Keratinocyte (primary cell): ENCODE measurements around the gene ZBP1. TPM values are rescaled to one million over a fixed set of nuclear protein-coding genes. Genes with fewer than 3 reads are reported as not detected.

ENCODE experiments used
- DNase-seq: peaks from one replicate; pipeline ENCODE4 v3.0.0-alpha.2; 2011; ENCODE audit warnings: low read depth, missing footprints, low spot score
- FAIRE-seq: peaks from 2 replicates; lab custom pipeline; 2011; peaks lifted over from hg19 to GRCh38; lab: Jason Lieb, UNC
- H2AFZ ChIP-seq: 2 replicates; pipeline ENCODE4 v1.6.0; 2012; ENCODE audit warnings: low read length, control low read depth, inconsistent platforms; ENCODE audit not compliant: control insufficient read depth
- H3K27ac ChIP-seq: 2 replicates; pipeline ENCODE4 v1.5.1; 2011; ENCODE audit warnings: low read length; ENCODE audit not compliant: control insufficient read depth, insufficient read depth
- H3K27me3 ChIP-seq: 3 replicates; pipeline ENCODE4 v1.6.0; 2011; ENCODE audit warnings: low read length; ENCODE audit not compliant: control insufficient read depth, insufficient read depth; ENCODE audit errors: extremely low read depth
- H3K36me3 ChIP-seq, 2 experiments: 2 replicates in 1 of 2; 3 replicates in 1 of 2; pipeline ENCODE4 v1.5.1; 2011; ENCODE audit warnings: low read length in 2 of 2, mild to moderate bottlenecking in 1 of 2; ENCODE audit not compliant: control insufficient read depth in 2 of 2, insufficient read depth in 2 of 2; ENCODE audit errors: extremely low read depth in 1 of 2
- H3K4me1 ChIP-seq: 3 replicates; pipeline ENCODE4 v1.5.1; 2011; ENCODE audit warnings: low read length; ENCODE audit not compliant: control insufficient read depth, insufficient read depth; ENCODE audit errors: extremely low read depth
- H3K4me2 ChIP-seq: 3 replicates; pipeline ENCODE4 v1.6.0; 2011; ENCODE audit warnings: low read depth, low read length; ENCODE audit not compliant: control insufficient read depth, insufficient read depth; ENCODE audit errors: extremely low read depth
- H3K4me3 ChIP-seq, 3 experiments: fragments of 200-600 bp in 1 of 3; sonication (generic) in 1 of 3; 2 replicates in 2 of 3; 3 replicates in 1 of 3; pipeline ENCODE4 v1.5.1; 2011 to 2016; ENCODE audit warnings: low read length in 3 of 3, mild to moderate bottlenecking in 3 of 3, control low read depth in 2 of 3, inconsistent platforms in 1 of 3, low read depth in 1 of 3, mixed read lengths in 1 of 3, mixed run types in 1 of 3, moderate library complexity in 1 of 3; ENCODE audit not compliant: control insufficient read depth in 2 of 3, insufficient read depth in 2 of 3; ENCODE audit errors: extremely low read depth in 1 of 3
- H3K79me2 ChIP-seq: 2 replicates; pipeline ENCODE4 v1.6.0; 2012; ENCODE audit warnings: low read length; ENCODE audit not compliant: control insufficient read depth, insufficient read depth
- H3K9ac ChIP-seq: 3 replicates; pipeline ENCODE4 v1.6.0; 2011; ENCODE audit warnings: low read length; ENCODE audit not compliant: control insufficient read depth, insufficient read depth; ENCODE audit errors: extremely low read depth
- H3K9me1 ChIP-seq: 3 replicates; pipeline ENCODE4 v1.6.0; 2011; ENCODE audit warnings: low read length; ENCODE audit not compliant: control insufficient read depth, insufficient read depth; ENCODE audit errors: extremely low read depth
- H3K9me3 ChIP-seq: 2 replicates; pipeline ENCODE4 v1.5.1; 2012; ENCODE audit warnings: low read depth, low read length; ENCODE audit not compliant: control insufficient read depth
- H4K20me1 ChIP-seq: 3 replicates; pipeline ENCODE4 v1.6.0; 2011; ENCODE audit warnings: low read length; ENCODE audit not compliant: control insufficient read depth, insufficient read depth; ENCODE audit errors: extremely low read depth
- EZH2 ChIP-seq: IDR thresholded peaks from one replicate; pipeline ENCODE4 v1.6.1; 2012; ENCODE audit warnings: inconsistent platforms, mild to moderate bottlenecking, low read length, moderate library complexity
- dilution Hi-C: fragments of 300-500 bp; cut with MboI; formaldehyde crosslinking; loops from one replicate; pipeline ENCODE4 v1.7.0; 2020; ENCODE audit warnings: low sequenced_read_pairs; ENCODE audit not compliant: extremely low pct_ligation_motif_present
- polyA plus RNA-seq, 5 experiments: library from polyadenylated mRNA; depleted of rRNA in 3 of 5; stranded (reverse) in 3 of 5; stranded (forward) in 1 of 5; unstranded in 1 of 5; fragments of >200 nt; gene quantifications; 1 replicate in 1 of 5; 2 replicates in 3 of 5; 3 replicates in 1 of 5; pipeline versions ENCODE4 v1.2.1 to v1.2.3, GENCODE V29; 2011 to 2012; ENCODE audit warnings: missing spikeins in 2 of 5, low read depth in 1 of 5, low replicate concordance in 1 of 5
- TF ChIP-seq, protein P1 (sequence below), 3 experiments: IDR thresholded peaks in 1 of 3; conservative IDR thresholded peaks in 1 of 3; optimal IDR thresholded peaks in 1 of 3; 2 replicates in 2 of 3; 3 replicates in 1 of 3; pipeline versions ENCODE3 to v1.5.1; 2011; ENCODE audit warnings: low read length in 3 of 3, mild to moderate bottlenecking in 3 of 3, moderate library complexity in 2 of 3, control low read depth in 1 of 3, inconsistent platforms in 1 of 3; ENCODE audit not compliant: insufficient read depth in 2 of 3; ENCODE audit errors: extremely low read depth in 1 of 3

ZBP1 gene
- polyA plus RNA-seq, 1 donor (not counting 4 experiments of a cell fraction or from before 2014, with no cell fraction given): 0.08 TPM

DNA sequence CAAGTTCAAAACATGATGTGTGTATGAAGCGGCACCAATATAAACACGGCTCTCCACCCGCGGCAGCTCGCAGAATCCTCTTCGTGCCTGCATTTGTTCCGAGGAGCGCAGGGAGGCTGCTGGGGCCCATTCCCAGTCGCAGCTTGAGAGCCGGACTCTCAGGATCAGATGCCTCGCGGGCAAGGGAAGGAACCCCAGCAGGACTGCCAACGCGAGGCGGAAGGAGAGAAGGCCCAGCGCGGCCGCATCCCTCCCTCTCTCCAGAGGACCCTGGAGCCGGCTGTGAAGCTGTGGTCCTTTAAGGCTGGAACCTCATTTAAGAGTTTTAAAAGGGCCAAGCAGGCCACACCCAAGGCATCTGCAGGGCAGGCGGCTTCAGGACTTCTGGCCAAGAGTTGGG, 44.2 kb upstream of the ZBP1 start:
- Histone ChIP-seq H3K27me3 (no peaks in the 10 kb centered on the region), H3K4me3 (no peak overlapping the region), H4K20me1 (peaks cover 77% of the 10 kb centered on the region), H2AFZ (no peak overlapping the region), H3K9me3 (no peaks in the 10 kb centered on the region), H3K79me2 (peaks cover 98% of the 10 kb centered on the region), H3K9ac (no peak overlapping the region), H3K4me1 (peaks cover 7% of the 10 kb centered on the region), H3K27ac (no peak overlapping the region), H3K9me1 (peaks cover 9% of the 10 kb centered on the region), H3K4me2 (no peak overlapping the region), H3K36me3 (peaks cover 34 to 40% of the 10 kb centered on the region in 2 experiments)
- dilution Hi-C loops: no loop called here
- DNase-seq (no peak), FAIRE-seq (no peak)
- TF ChIP-seq, protein P1, sequence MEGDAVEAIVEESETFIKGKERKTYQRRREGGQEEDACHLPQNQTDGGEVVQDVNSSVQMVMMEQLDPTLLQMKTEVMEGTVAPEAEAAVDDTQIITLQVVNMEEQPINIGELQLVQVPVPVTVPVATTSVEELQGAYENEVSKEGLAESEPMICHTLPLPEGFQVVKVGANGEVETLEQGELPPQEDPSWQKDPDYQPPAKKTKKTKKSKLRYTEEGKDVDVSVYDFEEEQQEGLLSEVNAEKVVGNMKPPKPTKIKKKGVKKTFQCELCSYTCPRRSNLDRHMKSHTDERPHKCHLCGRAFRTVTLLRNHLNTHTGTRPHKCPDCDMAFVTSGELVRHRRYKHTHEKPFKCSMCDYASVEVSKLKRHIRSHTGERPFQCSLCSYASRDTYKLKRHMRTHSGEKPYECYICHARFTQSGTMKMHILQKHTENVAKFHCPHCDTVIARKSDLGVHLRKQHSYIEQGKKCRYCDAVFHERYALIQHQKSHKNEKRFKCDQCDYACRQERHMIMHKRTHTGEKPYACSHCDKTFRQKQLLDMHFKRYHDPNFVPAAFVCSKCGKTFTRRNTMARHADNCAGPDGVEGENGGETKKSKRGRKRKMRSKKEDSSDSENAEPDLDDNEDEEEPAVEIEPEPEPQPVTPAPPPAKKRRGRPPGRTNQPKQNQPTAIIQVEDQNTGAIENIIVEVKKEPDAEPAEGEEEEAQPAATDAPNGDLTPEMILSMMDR (optimal IDR thresholded peaks at IDR 0.05 in 1 of 3, IDR thresholded peaks at IDR 0.05 in 1 of 3, conservative IDR thresholded peaks at IDR 0.05 in 1 of 3; ENCODE audit: extremely low read depth in 1 of 3, insufficient read depth in 2 of 3, low read length in 3 of 3): no peak
- no peak for TF ChIP-seq EZH2

DNA sequence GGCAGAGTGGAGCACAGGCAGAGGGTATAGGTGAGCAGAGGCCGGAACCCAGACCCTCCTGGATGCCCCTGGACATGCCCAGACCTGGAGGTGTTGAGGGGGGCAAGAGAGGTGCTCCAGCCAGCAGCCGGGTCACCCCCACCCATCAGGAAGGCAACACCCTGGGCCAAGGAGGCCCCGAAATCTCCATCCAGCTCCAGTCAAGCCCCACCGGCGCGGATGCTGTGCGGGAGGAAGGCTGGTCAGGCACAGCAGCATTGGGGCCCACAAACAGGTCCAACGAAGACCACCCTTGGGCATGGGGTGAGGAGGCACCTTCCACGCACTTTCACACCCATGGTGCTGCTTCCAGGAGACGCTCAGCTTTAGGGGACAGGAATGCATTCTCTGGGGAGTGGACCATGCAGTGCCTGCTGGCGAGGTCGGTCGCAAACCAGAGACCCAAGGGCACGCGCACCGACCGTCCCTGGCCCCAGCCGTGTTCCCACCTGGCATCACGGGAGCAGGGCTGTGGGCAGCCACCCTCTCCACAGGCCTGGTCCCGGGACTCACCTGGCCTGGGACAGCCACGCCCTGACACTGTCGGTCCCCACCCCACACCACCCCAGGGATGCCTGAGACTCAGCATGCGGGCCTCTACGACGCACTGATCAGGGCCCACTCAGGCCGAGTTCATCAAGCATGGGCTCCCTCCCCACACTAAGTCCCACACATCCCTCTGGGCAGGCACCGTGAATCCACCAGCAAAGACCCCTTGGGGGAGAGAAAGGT, 43.6 kb upstream of the ZBP1 start:
- Histone ChIP-seq H3K4me2 (no peak overlapping the region), H3K9me3 (no peaks in the 10 kb centered on the region), H3K4me3 (no peak overlapping the region), H3K9ac (no peak overlapping the region), H3K27ac (no peak overlapping the region), H2AFZ (no peak overlapping the region), H3K36me3 (peaks cover 38 to 44% of the 10 kb centered on the region in 2 experiments), H3K79me2 (peaks cover 98% of the 10 kb centered on the region), H3K4me1 (peaks cover 13% of the 10 kb centered on the region), H3K9me1 (peaks cover 12% of the 10 kb centered on the region), H3K27me3 (no peaks in the 10 kb centered on the region), H4K20me1 (peaks cover 74% of the 10 kb centered on the region)
- DNase-seq (no peak), FAIRE-seq (no peak)
- no peak for TF ChIP-seq EZH2
- TF ChIP-seq, protein P1 (optimal IDR thresholded peaks at IDR 0.05 in 1 of 3, IDR thresholded peaks at IDR 0.05 in 1 of 3, conservative IDR thresholded peaks at IDR 0.05 in 1 of 3; ENCODE audit: extremely low read depth in 1 of 3, insufficient read depth in 2 of 3, low read length in 3 of 3): no peak
- dilution Hi-C loops: no loop called here
